SK-N-SH treated with all-trans-retinoic acid at 6 μM for 48 hours (cell line): ENCODE measurements around the gene HSD3B1.

Experiments used
- ARNTL ChIP-seq: fragments of 450-650 bp; formaldehyde crosslinking; IDR thresholded peaks from 2 replicates; pipeline ENCODE4 v1.5.0; 2020; ENCODE audit warnings: low read depth, mild to moderate bottlenecking, moderate library complexity, borderline replicate concordance
- CSRNP3 ChIP-seq: fragments of 250-450 bp; sonication (Bioruptor Pico); IDR thresholded peaks from 2 replicates; pipeline ENCODE4 v1.5.1; 2021; ENCODE audit warnings: mild to moderate bottlenecking, moderate library complexity
- PATZ1 ChIP-seq: fragments of 250-450 bp; sonication (Bioruptor Pico); IDR thresholded peaks from 2 replicates; pipeline ENCODE4 v1.8.0; 2020; ENCODE audit warnings: mild to moderate bottlenecking, moderate library complexity, borderline replicate concordance
- RARB ChIP-seq: fragments of 250-450 bp; sonication (Bioruptor Pico); IDR thresholded peaks from 2 replicates; pipeline ENCODE4 v1.8.0; 2021; ENCODE audit warnings: mild to moderate bottlenecking, moderate library complexity
- TOX ChIP-seq: fragments of 250-450 bp; sonication (Bioruptor Pico); IDR thresholded peaks from 2 replicates; pipeline ENCODE4 v1.8.0; 2021; ENCODE audit warnings: mild to moderate bottlenecking, moderate library complexity, borderline replicate concordance
- ZNF8 ChIP-seq: fragments of 450-650 bp; formaldehyde crosslinking; IDR thresholded peaks from 2 replicates; pipeline ENCODE4 v1.5.0; 2020; ENCODE audit warnings: mild to moderate bottlenecking, moderate library complexity
- TF ChIP-seq, protein P1 (sequence below): fragments of 250-450 bp; sonication (Bioruptor Pico); IDR thresholded peaks from 2 replicates; pipeline ENCODE4 v1.5.0; 2020; ENCODE audit warnings: mild to moderate bottlenecking, moderate library complexity

DNA sequence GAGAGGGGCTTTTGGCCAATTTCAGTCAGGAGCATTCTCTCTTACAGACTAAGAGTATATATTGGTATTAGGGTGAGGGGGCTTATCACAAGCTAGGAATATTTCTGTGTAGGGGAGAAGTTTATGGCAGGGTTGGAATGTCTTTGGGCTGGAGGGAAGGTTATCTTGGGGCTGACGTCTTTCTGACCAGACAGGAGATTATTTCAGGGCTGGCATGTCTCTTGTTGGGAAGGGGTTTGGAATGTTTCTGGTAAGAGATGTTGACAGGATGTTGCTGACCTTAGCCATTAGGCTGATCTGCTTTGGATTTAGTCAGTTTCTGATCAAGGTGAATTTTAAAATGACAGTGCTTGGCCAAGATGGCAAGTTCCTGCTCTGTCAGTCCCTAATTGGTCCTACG is 17.8 kb upstream of the HSD3B1 start:
- TF ChIP-seq ARNTL (CRISPR knock-in tag) (no peak), ZNF8 (CRISPR knock-in tag) (no peak), PATZ1 (CRISPR knock-in tag) (no peak), TOX (CRISPR knock-in tag) (no peak), RARB (CRISPR knock-in tag) (no peak), CSRNP3 (CRISPR knock-in tag) (no peak)
- TF ChIP-seq, protein P1, sequence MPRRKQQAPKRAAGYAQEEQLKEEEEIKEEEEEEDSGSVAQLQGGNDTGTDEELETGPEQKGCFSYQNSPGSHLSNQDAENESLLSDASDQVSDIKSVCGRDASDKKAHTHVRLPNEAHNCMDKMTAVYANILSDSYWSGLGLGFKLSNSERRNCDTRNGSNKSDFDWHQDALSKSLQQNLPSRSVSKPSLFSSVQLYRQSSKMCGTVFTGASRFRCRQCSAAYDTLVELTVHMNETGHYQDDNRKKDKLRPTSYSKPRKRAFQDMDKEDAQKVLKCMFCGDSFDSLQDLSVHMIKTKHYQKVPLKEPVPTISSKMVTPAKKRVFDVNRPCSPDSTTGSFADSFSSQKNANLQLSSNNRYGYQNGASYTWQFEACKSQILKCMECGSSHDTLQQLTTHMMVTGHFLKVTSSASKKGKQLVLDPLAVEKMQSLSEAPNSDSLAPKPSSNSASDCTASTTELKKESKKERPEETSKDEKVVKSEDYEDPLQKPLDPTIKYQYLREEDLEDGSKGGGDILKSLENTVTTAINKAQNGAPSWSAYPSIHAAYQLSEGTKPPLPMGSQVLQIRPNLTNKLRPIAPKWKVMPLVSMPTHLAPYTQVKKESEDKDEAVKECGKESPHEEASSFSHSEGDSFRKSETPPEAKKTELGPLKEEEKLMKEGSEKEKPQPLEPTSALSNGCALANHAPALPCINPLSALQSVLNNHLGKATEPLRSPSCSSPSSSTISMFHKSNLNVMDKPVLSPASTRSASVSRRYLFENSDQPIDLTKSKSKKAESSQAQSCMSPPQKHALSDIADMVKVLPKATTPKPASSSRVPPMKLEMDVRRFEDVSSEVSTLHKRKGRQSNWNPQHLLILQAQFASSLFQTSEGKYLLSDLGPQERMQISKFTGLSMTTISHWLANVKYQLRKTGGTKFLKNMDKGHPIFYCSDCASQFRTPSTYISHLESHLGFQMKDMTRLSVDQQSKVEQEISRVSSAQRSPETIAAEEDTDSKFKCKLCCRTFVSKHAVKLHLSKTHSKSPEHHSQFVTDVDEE (CRISPR knock-in tag), result no peak
